Effector memory CD4-positive, alpha-beta T cell (primary cell): ENCODE measurements around the gene PRKCE.

Experiments used
- DNase-seq, 3 donors: peaks; one replicate each; pipeline ENCODE4 v3.0.0-alpha.2; 2020
- H3K27ac ChIP-seq: 2 replicates; pipeline ENCODE4 v1.7.0; 2013; ENCODE audit warnings: mild to moderate bottlenecking, low read length, moderate library complexity; ENCODE audit not compliant: insufficient read depth, poor library complexity, severe bottlenecking
- H3K27me3 ChIP-seq: replicated peaks from 2 replicates; pipeline ENCODE4 v1.7.0; 2013; ENCODE audit warnings: mild to moderate bottlenecking, low read length; ENCODE audit not compliant: insufficient read depth, control insufficient read depth, poor library complexity, severe bottlenecking
- H3K36me3 ChIP-seq: 2 replicates; pipeline ENCODE4 v1.7.0; 2013; ENCODE audit warnings: mild to moderate bottlenecking, low read length, moderate library complexity; ENCODE audit not compliant: control insufficient read depth, insufficient read depth
- H3K4me1 ChIP-seq: 2 replicates; pipeline ENCODE4 v1.7.0; 2013; ENCODE audit warnings: low read length, mild to moderate bottlenecking; ENCODE audit not compliant: control insufficient read depth, insufficient read depth, poor library complexity, severe bottlenecking
- H3K4me3 ChIP-seq: 2 replicates; pipeline ENCODE4 v1.7.0; 2013; ENCODE audit warnings: low read length, low read depth, mild to moderate bottlenecking; ENCODE audit not compliant: insufficient read depth, poor library complexity, severe bottlenecking
- H3K9me3 ChIP-seq: 2 replicates; pipeline ENCODE4 v1.7.0; 2013; ENCODE audit warnings: mild to moderate bottlenecking, low read length, moderate library complexity; ENCODE audit not compliant: control insufficient read depth

The PRKCE gene

DNA sequence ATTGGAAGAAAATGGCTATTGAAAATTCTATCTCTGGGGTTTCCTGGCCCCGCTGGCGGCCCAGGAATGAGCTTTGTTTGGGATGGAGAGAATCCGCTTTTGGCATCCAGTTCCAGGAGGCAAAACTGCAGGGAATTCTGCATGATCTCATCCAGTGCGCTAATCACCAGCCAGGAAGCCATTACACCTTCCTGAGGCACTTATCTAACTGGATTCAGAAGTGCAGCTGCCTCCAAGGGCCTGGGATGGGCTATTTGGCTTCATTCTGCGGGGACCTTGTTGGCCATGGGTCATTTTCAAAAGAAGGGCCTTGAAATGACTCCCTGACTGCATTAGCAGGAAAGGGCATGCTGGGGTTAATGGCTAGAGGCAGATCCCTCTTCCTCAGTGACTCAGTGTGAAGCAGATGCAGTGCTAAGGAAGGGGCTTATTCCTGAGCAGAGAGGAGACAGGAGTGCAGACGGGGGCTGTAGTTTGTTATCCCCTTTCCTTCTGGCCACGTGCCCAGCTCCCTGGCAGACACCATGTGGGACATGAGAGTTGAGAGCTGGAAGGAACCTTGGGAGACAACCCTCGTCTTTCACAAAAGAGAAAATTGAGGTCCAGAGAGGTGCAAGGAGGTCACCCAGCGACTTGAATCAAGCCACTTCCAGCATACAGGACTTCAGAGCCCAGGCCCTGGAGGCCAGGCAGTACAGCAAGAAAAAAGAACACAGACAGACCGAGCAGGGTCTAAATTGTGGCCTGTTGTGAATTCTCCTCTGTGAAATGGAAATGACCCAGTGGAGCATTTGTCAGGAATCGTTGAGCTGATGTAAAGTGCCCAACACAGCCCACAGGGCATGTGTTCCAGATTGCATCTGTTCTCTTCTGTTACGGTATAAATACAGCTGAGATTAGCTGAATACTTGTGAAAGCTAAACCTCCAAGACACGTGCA, 161.8 kb downstream of the PRKCE start:
- Histone ChIP-seq H3K27me3 (no peaks in the 10 kb centered on the region), H3K9me3 (no peaks in the 10 kb centered on the region), H3K4me1 (no peaks in the 10 kb centered on the region), H3K4me3 (no peak overlapping the region), H3K36me3 (no peaks in the 10 kb centered on the region), H3K27ac (no peak overlapping the region)
- no peak for DNase-seq

DNA sequence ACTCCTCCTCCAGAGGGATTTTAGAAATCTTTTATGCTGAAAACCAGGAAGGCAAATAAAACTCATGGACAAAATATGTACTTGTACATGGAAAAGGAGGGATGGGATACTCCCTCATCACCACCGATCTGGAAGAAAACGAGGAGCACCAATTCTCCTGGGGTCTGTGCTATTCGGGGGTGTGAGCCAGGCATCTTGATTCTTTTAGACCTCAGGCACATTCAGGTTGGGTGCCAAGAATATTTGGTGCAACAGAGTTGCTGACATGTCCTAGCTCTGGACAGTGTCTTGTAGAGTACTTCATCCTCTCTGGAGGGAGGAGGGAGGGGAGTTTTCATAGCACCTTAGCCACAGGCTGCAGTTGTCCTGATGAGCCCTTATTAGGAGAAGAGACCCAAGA, 163.0 kb downstream of the PRKCE start:
- H3K4me1 ChIP-seq: no peaks in the 10 kb centered on the region
- no peaks in the 10 kb centered on the region for H3K27me3 ChIP-seq
- H3K27ac ChIP-seq: no peak overlapping the region
- H3K36me3 ChIP-seq: no peaks in the 10 kb centered on the region
- H3K9me3 ChIP-seq: no peaks in the 10 kb centered on the region
- no peak for DNase-seq
- no peak overlapping the region for H3K4me3 ChIP-seq

GRCh38 chr2:45814951-45815621, 163.6 kb downstream of the PRKCE start:
- Histone ChIP-seq H3K4me3 (no peak overlapping the region), H3K27me3 (no peaks in the 10 kb centered on the region), H3K27ac (no peak overlapping the region), H3K9me3 (no peaks in the 10 kb centered on the region), H3K36me3 (no peaks in the 10 kb centered on the region), H3K4me1 (no peaks in the 10 kb centered on the region)
- DNase-seq: no peak

GRCh38 chr2:45816272-45816671, 164.8 kb downstream of the PRKCE start:
- H3K9me3 ChIP-seq: no peaks in the 10 kb centered on the region
- DNase-seq: no peak

DNA sequence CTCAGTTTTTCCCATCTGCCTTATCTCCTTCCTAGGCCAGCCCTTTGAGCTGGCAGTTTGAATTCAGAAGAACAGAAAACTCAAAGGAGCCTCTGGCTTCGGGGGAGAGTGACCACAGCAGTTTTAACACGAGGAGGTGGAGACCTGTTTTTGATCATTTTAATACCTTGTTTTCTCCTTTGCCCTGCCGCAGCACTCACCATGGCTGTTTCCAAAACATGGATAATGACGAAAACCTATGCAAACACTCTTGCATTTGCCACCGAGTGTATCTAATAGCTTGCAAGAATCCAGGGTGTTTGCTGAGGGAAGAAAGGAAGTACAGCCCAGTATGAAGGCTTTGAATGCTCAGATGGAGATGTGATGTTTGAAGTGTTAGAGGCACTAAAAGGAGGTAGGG, 167.1 kb downstream of the PRKCE start:
- Histone ChIP-seq H3K36me3 (no peaks in the 10 kb centered on the region), H3K27me3 (no peaks in the 10 kb centered on the region), H3K4me3 (no peak overlapping the region), H3K4me1 (no peaks in the 10 kb centered on the region), H3K27ac (no peak overlapping the region), H3K9me3 (no peaks in the 10 kb centered on the region)
- DNase-seq: no peak

More at GRCh38 chr2:45816272-45816671, 164.8 kb downstream of the PRKCE start:
- Histone ChIP-seq H3K4me3 (no peak overlapping the region), H3K27ac (no peak overlapping the region), H3K27me3 (no peaks in the 10 kb centered on the region), H3K4me1 (no peaks in the 10 kb centered on the region), H3K36me3 (no peaks in the 10 kb centered on the region)

- DNase-seq: no peak
- Histone ChIP-seq H3K9me3 (no peaks in the 10 kb centered on the region), H3K36me3 (no peaks in the 10 kb centered on the region), H3K4me3 (no peak overlapping the region), H3K4me1 (no peaks in the 10 kb centered on the region), H3K27me3 (no peaks in the 10 kb centered on the region), H3K27ac (no peak overlapping the region)
Measured at GRCh38 chr2:45820048-45820447, 168.6 kb downstream of the PRKCE start.

DNA sequence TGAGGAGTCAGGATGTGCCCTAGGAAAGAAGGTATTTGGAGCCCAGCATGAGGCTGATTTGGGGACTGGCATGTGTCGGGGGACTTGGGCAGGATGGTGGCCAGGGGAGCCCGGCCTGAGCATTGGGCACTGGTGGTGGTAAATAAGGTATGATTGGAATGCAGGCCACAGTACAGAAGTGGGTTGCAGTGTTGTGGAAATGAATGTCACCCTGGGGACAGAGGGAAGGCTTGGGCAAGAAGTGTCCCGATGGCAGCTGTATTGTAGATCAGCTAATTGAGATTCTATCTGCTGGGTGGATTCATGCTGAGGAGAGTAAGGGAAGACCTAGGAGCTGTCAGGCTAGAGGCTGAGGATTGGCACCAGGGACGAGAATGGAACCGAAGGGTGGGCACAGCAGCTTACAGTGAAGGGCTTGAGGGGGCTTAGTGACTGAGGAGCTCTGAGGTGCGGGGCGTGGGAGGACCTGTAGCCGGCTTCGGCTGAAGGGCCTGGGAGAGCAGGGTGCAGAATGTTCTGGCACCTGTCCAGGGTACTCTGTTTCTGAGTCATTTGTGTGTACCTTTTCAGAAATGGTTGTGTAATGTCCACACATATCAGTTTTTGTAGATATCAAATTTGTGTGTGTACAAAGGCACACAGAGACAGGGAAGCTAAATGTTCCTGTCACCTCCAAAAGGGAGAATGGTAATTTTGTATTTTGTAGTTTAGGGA, 170.2 kb downstream of the PRKCE start:
- Histone ChIP-seq H3K4me3 (no peak overlapping the region), H3K27me3 (no peaks in the 10 kb centered on the region), H3K36me3 (no peaks in the 10 kb centered on the region), H3K4me1 (no peaks in the 10 kb centered on the region), H3K27ac (no peak overlapping the region), H3K9me3 (no peaks in the 10 kb centered on the region)
- DNase-seq: no peak

GRCh38 chr2:45822272-45822630, 170.8 kb downstream of the PRKCE start:
- H3K36me3 ChIP-seq: no peaks in the 10 kb centered on the region
- H3K4me1 ChIP-seq: no peaks in the 10 kb centered on the region
- no peak overlapping the region for H3K27ac ChIP-seq
- DNase-seq: no peak
- no peaks in the 10 kb centered on the region for H3K9me3 ChIP-seq
- no peaks in the 10 kb centered on the region for H3K27me3 ChIP-seq
- H3K4me3 ChIP-seq: no peak overlapping the region

DNA sequence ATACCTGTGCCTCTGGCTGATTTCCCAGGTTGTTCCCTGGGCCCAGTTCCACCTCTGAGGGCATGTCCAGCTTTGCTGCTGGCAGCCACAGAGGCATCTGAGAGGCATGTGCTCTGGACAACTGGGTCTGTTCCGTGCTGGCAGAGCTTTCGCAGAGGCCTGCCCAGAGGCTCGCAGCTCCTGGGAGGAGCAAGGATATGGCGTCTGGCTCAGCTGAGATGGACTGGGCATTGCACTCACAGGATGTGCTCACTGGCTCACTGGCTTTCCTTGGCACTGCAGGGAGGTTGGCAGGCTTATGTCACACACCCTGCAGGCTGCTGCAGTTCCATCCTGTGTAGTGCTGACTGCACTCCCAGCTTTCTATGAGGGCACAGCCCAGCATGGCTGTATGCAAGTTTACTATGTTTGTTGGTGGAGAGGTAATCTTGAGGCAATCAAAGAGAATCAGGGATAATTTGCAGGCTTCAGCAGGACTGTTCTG, 172.3 kb downstream of the PRKCE start:
- DNase-seq: no peak
- Histone ChIP-seq H3K27me3 (no peaks in the 10 kb centered on the region), H3K4me1 (no peaks in the 10 kb centered on the region), H3K27ac (no peak overlapping the region), H3K9me3 (no peaks in the 10 kb centered on the region), H3K4me3 (no peak overlapping the region), H3K36me3 (no peaks in the 10 kb centered on the region)
